ENCODE data around the gene FOLR1. TPM values are rescaled to one million over a fixed set of nuclear protein-coding genes. Genes with fewer than 3 reads are reported as not detected.
"Not testable (repeated sequence)": the region's sequence is repeated elsewhere in the genome, so short reads cannot be mapped to it uniquely, and the experiment has no call there.

Gene FOLR1
- polyA plus RNA-seq (ENCODE audit: insufficient read length in 3 of 3): 10 to 100 TPM; 50.6 to 57.0 (median 53.7) TPM

DNA sequence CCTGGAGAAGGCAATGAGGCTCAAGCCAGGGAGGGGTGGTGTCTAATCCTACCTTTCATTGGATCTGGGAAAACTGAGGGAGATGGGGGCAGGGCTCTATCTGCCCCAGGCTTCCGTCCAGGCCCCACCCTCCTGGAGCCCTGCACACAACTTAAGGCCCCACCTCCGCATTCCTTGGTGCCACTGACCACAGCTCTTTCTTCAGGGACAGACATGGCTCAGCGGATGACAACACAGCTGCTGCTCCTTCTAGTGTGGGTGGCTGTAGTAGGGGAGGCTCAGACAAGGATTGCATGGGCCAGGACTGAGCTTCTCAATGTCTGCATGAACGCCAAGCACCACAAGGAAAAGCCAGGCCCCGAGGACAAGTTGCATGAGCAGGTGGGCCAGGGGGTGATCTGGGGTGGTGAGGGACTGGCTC, at the start of gene FOLR1:
FOLR1 (plus strand) TSS at position 180 of the 421 bp plus-strand sequence; CDS start at position 214, 34 bp downstream.
- no peak for DNase-seq (ENCODE audit: low read depth in 3 of 3, low spot score in 2 of 3)

DNA sequence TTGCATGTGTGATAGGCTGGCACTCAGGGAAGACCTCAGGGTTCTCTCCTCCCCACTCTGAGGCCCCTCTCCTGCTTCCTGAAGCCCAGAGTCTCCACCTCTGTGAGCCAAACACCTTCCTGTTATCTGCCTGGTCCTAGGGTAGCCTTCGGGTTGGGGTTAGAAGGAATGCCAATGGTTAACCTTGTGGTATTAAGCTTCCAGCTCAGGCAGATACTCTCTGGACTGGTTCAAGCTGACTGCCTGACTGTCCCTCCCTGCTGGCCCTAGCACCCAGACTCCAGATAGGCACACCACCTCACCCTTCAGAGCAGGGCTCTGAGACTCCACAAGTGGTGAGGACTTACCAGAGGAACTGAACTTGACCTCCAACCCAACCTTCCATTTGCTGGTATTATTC, 49.4 kb upstream of the FOLR1 start:
- not testable (repeated sequence) for DNase-seq (ENCODE audit: low read depth in 3 of 3, low spot score in 2 of 3)

DNA sequence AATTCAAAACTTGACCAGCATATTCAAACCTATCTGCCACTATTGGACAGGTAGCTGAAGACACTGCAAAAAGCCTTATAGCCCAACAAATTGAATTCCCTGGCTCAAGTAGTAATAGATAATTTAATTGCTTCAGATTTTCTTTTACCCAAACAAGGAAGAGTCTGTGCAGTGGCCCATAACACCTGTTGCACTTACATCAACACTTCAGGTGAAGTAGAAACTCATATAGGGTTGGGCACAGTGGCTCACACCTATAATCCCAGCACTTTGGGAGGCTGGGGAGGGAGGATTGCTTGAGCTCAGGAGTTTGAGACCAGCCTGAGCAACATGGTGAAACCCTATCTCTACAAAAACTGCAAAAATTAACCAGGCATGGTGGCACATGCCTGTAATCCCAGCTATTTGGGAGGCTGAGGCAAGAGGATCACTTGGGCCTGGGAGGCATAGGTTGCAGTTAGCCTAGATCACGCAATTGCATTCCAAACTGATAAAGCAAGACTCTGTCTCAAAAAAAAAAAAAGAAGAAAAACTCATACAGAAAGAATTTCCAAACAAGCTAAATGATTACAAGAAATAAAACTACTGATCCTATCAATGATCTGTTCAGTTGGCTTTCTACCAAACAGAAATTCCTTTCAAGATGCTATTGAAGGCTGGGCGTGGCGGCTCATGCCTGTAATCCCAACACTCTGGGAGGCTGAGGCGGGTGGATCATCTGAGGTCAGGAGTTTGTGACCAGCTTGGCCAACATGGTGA, 47.0 kb upstream of the FOLR1 start:
- DNase-seq (ENCODE audit: low read depth in 3 of 3, low spot score in 2 of 3): no peak

DNA sequence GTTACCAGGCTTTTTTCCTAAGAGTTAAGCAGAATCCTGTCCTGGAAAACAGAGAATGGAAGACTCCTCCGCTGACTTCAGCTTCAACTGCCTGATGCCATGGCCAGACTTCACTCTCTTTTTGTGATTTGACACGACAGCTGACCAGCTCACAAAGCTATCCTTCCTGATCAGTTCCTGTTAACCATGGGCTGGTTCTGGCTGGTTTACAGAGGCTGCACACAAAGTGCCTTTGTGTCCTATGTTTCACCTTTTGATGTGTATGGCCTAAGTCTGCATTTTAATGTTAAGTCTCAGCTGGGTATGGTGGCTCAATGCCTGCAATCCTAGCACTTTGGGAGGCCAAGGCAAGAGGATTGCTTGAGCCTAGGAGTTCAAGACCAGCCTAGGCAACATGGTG, 45.3 kb upstream of the FOLR1 start:
- no peak for DNase-seq (ENCODE audit: low read depth in 3 of 3, low spot score in 2 of 3)

GRCh38 chr11:72150882-72151281, 41.1 kb upstream of the FOLR1 start:
- no peak for DNase-seq (ENCODE audit: low read depth in 3 of 3, low spot score in 2 of 3)

DNA sequence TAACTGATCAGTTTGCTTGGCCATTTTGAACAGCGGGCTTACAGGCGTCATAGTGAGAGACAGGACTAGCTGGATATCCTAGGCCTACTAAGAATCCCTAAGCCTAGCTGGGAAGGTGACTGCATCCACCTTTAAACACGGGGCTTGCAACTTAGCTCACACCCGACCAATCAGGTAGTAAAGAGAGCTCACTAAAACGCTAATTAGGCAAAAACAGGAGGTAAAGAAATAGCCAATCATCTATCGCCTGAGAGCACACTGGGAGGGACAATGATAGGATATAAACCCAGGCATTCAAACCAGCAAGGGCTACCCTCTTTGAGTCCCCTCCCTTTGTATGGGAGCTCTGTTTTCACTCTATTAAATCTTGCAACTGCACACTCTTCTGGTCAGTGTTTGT, 38.1 kb upstream of the FOLR1 start:
- not testable (repeated sequence) for DNase-seq (ENCODE audit: low read depth in 3 of 3, low spot score in 2 of 3)

GRCh38 chr11:72154816-72155215, 37.1 kb upstream of the FOLR1 start:
- DNase-seq (ENCODE audit: low read depth in 3 of 3, low spot score in 2 of 3): no peak

DNA sequence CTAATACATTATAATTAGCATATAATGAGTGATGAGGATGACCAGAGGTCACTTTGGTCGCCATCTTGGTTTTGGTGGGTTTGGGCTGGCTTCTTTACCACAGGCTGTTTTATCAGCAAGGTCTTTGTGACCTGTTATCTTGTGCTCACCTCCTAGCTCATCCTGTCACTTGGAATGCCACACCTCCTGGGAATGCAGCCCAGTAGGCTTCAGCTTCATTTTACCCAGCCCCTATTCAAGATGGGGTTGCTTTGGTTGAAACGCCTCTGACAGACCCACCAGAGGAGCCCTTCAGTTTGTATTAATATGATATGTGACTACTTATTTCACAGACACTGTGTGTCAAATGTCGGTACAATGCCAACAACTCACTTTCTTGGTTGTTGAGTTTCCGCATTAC, 36.2 kb upstream of the FOLR1 start:
- no peak for DNase-seq (ENCODE audit: low read depth in 3 of 3, low spot score in 2 of 3)

DNA sequence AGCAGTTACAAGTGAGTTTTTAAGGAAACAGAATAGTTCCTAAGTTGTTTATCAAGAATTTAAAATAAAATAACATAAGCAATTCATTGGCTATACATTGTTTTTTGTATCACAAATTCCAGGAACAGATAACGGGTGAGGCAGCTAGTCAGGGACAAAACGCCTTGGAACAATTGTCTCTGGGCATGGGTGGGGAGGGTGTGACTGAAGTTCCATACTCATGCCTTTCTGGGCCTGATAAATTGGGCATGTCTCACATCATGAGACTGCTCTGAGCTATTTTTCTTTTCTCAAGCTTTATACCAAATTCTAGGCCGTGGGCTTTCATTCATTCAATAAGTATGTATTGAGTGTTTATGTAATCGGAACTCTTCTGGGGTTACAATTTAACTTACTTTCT, 34.8 kb upstream of the FOLR1 start:
- no peak for DNase-seq (ENCODE audit: low read depth in 3 of 3, low spot score in 2 of 3)

GRCh38 chr11:72160319-72160718, 31.6 kb upstream of the FOLR1 start:
- DNase-seq (ENCODE audit: low read depth in 3 of 3, low spot score in 2 of 3): no peak

- DNase-seq (ENCODE audit: low read depth in 3 of 3, low spot score in 2 of 3): no peak
These were observed 28.9 kb upstream of the FOLR1 start for GRCh38 chr11:72162891-72163492.

GRCh38 chr11:72164187-72164586, 27.8 kb upstream of the FOLR1 start:
- DNase-seq (ENCODE audit: low read depth in 3 of 3, low spot score in 2 of 3): not testable (repeated sequence)

DNA sequence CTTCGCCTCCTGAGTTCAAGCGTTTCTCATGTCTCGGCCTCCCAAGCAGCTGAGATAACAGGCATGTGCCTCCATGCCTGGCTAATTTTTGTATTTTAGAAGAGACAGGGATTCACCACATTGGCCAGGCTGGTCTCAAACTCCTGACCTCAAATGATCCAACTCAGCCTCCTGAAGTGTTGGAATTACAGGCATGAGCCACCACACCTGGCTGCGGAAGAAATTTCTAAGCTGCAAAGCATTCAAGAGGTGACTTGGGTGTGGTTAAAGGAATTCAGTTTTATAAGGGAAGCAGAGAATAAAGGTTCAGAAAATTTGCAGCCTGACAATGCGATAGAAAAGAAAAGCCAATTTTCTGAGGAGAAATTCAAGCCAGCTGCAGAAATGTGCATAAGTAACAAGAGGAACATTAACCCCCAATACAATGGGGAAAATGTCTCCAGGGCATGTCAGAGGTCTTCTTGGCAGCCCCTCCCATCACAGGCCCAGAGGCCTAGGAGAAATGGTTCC, 22.8 kb upstream of the FOLR1 start:
- not testable (repeated sequence) for DNase-seq (ENCODE audit: low read depth in 3 of 3, low spot score in 2 of 3)

- DNase-seq (ENCODE audit: low read depth in 3 of 3, low spot score in 2 of 3): not testable (repeated sequence)
These were observed 22.2 kb upstream of the FOLR1 start for GRCh38 chr11:72169754-72170153.

DNA sequence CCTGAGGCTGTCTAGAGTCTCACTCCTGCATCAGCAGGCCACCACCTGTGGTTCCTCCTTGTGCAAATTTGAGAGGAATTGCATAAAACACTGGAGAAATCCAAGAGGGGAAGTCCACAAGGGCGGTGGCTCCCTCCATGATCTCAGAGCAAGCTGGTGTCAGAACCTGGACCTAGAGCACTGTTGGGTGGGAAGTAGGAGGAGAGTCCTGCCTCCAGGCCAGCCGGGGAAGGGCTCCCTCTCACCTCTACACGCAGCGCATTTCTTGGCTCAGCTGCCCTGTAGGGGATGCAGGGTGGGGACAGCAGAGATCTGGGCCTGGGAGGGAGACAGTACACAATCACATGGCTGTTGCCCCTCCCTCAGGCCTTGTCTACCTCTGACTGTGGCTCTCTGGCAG, 19.9 kb upstream of the FOLR1 start:
- DNase-seq (ENCODE audit: low read depth in 3 of 3, low spot score in 2 of 3): not testable (repeated sequence)

DNA sequence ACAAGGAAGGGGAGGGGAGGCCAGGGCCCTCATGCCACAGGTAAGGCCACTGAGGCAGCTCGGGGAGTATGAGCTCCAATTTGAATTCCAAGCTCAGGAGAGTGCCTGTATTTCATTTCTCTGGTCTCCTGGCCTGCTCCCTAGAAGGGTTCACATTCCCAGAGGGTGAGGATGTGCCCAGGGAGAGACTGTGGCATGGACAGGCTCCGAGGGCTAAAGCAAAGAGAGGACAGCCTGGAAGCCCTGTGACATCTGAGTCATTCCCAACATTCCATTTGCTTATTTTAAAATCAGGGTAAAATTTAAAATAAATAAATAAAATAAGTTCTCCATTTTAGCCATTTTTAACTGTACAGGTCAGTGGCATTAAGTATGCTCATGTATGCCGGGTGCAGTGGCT, 18.6 kb upstream of the FOLR1 start:
- DNase-seq (ENCODE audit: low read depth in 3 of 3, low spot score in 2 of 3): no peak

DNA sequence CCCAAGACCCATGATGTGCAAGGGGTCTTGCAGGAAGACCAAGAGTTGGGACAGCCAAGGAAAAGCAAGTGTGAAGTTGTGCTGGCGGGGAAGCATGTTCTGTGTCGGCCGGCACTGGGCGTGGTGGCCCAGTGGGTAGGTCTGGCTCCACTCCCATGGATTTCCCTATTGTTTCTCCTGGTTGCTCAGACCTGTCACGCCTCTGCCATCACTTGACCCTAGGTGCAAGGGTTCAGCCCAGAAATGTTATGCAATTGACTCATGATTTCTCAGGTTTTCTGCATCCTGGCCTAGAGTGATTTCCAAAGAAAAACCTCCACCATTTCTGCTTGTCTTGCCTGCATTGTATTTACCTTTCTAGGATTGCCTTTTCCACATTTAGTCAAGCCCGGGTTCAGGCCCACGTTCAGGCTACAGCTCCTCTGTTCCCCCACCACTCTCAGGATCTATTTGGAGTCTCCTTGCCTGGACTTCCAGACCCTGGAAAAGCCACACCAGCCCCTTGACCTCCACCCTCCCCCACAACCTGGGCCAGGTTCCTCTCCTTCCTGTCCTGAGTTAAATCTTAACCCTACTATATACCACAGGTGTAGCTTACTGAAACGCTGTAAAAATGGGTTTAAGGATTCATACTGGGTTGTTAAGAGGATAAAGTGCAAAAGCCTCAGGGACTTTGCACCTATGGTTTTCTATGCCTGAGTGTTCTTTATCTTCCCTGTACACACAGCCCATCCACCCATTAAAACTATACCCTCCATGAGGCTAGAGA, 17.5 kb upstream of the FOLR1 start:
- DNase-seq (ENCODE audit: low read depth in 3 of 3, low spot score in 2 of 3): no peak

DNA sequence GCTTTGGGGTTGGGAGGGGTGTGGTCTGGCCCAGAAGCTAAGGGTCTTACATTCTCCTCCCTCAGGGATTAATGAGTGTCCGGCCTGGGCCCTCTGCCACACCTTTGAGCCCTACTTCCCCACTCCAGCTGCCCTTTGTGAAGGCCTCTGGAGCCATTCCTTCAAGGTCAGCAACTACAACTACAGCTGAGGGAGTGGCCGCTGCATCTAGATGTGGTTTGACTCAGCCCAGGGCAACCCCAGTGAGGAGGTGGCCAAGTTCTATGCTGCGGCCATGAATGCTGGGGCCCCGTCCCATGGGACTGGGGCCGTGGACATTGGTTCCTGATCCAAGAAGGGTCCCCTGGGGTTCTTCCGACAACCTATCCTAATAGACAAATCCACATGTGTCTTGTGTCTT, 14.3 kb upstream of the FOLR1 start:
- DNase-seq (ENCODE audit: low read depth in 3 of 3, low spot score in 2 of 3): no peak

DNA sequence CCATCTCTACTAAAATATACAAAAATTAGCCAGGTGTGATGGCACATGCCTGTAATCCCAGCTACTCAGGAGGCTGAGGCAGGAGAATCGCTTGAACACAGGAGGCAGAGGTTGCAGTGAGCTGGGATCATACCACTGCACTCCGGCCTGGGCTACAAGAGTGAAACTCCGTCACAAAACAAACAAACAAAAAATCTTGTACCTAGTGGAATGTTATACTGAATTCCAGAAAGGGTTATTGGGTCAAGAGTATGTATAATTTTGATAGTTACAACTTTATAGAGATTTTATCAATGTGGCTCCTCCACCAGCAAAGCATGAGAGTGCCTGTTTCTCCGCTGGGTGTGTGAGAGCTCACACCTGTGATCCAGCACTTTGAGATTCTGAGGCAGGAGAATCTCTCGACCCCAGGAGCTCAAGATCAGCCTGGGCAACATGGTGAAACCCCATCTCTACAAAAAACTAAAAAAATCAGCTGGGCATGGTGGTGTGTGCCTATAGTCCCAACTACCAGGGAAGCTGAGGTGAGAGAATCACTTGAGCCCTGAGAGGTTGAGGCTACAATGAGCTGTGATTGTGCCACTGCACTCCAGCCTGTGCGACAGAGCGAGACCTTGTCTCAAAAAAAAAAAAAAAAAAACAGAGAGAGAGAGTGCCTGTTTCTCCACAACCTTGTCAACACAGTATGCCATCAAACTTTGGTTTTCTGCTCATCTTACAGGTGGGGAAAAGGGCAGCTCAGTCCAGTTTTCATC, 12.7 kb upstream of the FOLR1 start:
- no peak for DNase-seq (ENCODE audit: low read depth in 3 of 3, low spot score in 2 of 3)

DNA sequence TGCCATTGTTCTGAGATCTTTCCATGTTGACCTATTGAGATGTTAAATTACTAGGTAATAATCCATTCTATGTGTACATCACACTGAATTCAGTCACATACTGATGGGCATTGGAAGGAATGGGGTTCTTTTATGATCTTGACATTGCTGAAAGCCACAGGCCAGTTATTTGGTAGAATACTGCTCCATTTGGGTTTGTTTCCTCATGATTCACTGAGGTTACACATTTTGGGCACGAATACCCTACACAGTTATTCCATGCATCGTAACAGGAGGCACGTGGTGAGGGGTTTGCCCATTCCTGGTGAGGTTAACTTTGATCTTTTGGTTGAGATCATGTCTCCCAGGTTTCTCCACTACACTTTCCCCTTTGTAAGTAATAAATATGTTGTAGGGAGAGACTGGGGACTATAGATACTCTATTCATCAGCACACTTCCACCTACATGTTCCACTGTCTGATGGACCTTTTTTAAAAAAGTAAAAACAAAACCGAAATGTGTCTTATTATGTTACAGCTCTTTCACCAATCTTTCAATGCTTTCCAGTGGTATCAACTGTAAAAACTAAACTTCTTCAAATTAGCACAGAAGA, 12.0 kb upstream of the FOLR1 start:
- no peak for DNase-seq (ENCODE audit: low read depth in 3 of 3, low spot score in 2 of 3)

Measured in right renal cortex interstitium (tissue), 3 donors.